ENCODE data around the gene GLI2. TPM values are rescaled to one million over a fixed set of nuclear protein-coding genes. Genes with fewer than 3 reads are reported as not detected.

The GLI2 gene
- total RNA-seq, 1 experiment from 2014 or later: 6.2 TPM

DNA sequence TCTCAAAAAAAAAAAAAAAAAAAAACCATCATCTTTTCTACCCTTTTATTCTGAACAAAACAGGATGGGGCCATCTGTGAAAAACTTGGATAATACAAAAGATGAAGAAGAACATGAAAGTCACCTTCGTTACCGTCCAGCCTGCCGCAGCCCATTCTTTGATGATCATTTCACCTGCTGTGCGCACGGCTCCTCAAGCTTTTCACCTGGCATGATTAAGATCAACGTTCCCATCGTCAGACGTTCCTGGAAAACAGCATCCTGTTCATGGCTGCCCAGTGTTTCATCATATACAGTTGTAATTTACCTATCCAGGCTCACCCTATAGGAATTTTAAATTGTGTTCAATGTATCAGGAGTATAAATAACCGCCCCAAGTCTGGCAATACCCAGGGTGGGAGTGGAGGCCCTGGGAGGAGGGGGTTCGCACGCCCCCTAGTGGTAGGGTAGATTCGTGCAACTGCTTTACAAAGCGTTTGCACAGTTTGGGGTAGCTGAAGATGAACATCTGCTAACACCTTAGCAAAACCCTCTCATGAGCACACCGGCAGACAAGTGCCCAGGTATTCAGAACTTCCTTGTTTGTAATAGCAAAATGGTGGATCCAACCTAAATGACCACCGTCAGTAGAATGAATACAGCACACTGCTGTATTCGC, 49.0 kb upstream of the GLI2 start:
- Histone ChIP-seq H3K4me3 (ENCODE audit: low read depth in 2 of 2, low read length in 2 of 2) (no peak overlapping the region), H3K36me3 (ENCODE audit: control insufficient read depth, insufficient read depth, low read length) (no peaks in the 10 kb centered on the region), H3K27ac (ENCODE audit: low read length) (no peak overlapping the region), H3K4me1 (ENCODE audit: control insufficient read depth, insufficient read depth, low read length) (no peaks in the 10 kb centered on the region), H3K27me3 (ENCODE audit: control insufficient read depth, insufficient read depth, low read length) (0 out of 2 replicates have a peak, but pooled peaks cover 2% of the 10 kb centered on the region), H3K9me3 (ENCODE audit: control insufficient read depth, insufficient read depth, low read depth, low read length) (no peaks in the 10 kb centered on the region)
- DNase-seq (ENCODE audit: low read depth, low spot score) (no peak), ATAC-seq (no peak)
- ChIA-PET POLR2A (no interaction called here), CTCF (no interaction called here)
- TF ChIP-seq, protein P1, sequence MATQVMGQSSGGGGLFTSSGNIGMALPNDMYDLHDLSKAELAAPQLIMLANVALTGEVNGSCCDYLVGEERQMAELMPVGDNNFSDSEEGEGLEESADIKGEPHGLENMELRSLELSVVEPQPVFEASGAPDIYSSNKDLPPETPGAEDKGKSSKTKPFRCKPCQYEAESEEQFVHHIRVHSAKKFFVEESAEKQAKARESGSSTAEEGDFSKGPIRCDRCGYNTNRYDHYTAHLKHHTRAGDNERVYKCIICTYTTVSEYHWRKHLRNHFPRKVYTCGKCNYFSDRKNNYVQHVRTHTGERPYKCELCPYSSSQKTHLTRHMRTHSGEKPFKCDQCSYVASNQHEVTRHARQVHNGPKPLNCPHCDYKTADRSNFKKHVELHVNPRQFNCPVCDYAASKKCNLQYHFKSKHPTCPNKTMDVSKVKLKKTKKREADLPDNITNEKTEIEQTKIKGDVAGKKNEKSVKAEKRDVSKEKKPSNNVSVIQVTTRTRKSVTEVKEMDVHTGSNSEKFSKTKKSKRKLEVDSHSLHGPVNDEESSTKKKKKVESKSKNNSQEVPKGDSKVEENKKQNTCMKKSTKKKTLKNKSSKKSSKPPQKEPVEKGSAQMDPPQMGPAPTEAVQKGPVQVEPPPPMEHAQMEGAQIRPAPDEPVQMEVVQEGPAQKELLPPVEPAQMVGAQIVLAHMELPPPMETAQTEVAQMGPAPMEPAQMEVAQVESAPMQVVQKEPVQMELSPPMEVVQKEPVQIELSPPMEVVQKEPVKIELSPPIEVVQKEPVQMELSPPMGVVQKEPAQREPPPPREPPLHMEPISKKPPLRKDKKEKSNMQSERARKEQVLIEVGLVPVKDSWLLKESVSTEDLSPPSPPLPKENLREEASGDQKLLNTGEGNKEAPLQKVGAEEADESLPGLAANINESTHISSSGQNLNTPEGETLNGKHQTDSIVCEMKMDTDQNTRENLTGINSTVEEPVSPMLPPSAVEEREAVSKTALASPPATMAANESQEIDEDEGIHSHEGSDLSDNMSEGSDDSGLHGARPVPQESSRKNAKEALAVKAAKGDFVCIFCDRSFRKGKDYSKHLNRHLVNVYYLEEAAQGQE (IDR thresholded peaks at IDR 0.05; ENCODE audit: insufficient read depth in 1 of 2, low read depth in 2 of 2, low read length in 1 of 2): no peak
- TF ChIP-seq SIN3A (IDR thresholded peaks at IDR 0.05; ENCODE audit: borderline replicate concordance, insufficient read depth, low read depth, low read length) (no peak), TCF7L2 (IDR thresholded peaks at IDR 0.05; ENCODE audit: low read depth, low read length) (no peak), POLR2AphosphoS5 (IDR thresholded peaks at IDR 0.05; ENCODE audit: low read depth, low read length) (no peak)
- TF ChIP-seq, protein P2, sequence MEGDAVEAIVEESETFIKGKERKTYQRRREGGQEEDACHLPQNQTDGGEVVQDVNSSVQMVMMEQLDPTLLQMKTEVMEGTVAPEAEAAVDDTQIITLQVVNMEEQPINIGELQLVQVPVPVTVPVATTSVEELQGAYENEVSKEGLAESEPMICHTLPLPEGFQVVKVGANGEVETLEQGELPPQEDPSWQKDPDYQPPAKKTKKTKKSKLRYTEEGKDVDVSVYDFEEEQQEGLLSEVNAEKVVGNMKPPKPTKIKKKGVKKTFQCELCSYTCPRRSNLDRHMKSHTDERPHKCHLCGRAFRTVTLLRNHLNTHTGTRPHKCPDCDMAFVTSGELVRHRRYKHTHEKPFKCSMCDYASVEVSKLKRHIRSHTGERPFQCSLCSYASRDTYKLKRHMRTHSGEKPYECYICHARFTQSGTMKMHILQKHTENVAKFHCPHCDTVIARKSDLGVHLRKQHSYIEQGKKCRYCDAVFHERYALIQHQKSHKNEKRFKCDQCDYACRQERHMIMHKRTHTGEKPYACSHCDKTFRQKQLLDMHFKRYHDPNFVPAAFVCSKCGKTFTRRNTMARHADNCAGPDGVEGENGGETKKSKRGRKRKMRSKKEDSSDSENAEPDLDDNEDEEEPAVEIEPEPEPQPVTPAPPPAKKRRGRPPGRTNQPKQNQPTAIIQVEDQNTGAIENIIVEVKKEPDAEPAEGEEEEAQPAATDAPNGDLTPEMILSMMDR (IDR thresholded peaks at IDR 0.05): peak; percentile 82
- no TSS peak for BruUV-seq (replicated peaks)
- in situ Hi-C loops (cut with HindIII; ENCODE audit: low pct_unique_long_range_greater_than_20kb, low sequenced_read_pairs): no loop called here
- intact Hi-C loops (cut with micrococcal nuclease; ENCODE audit: unreplicated experiment): no loop called here

DNA sequence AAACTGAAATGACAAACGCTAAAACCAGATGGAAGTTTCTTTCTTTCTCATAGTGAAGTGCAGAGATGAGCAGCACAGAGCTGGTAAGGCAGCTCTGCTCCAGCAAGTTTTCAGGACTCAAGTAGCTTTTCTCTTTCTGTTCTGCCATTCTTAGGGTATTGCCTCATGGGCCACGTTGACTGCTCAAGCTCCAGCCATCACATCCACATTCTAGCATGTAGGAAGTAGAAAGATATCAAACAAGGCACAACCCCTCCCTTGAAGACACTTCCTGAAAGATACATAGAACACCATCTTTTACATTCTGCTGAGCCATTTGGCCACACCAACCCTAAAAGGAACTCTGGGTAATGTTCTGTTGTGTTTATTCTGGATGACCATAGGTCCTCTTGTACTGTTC, 48.5 kb upstream of the GLI2 start:
- TF ChIP-seq, protein P2 (IDR thresholded peaks at IDR 0.05): no peak
- TF ChIP-seq, protein P1 (IDR thresholded peaks at IDR 0.05; ENCODE audit: insufficient read depth in 1 of 2, low read depth in 2 of 2, low read length in 1 of 2): no peak
- TF ChIP-seq TCF7L2 (IDR thresholded peaks at IDR 0.05; ENCODE audit: low read depth, low read length) (no peak), SIN3A (IDR thresholded peaks at IDR 0.05; ENCODE audit: borderline replicate concordance, insufficient read depth, low read depth, low read length) (no peak), POLR2AphosphoS5 (IDR thresholded peaks at IDR 0.05; ENCODE audit: low read depth, low read length) (no peak)
- Histone ChIP-seq H3K27me3 (ENCODE audit: control insufficient read depth, insufficient read depth, low read length) (0 out of 2 replicates have a peak, but pooled peaks cover 2% of the 10 kb centered on the region), H3K27ac (ENCODE audit: low read length) (no peak overlapping the region), H3K36me3 (ENCODE audit: control insufficient read depth, insufficient read depth, low read length) (no peaks in the 10 kb centered on the region), H3K4me3 (ENCODE audit: low read depth in 2 of 2, low read length in 2 of 2) (no peak overlapping the region), H3K4me1 (ENCODE audit: control insufficient read depth, insufficient read depth, low read length) (no peaks in the 10 kb centered on the region), H3K9me3 (ENCODE audit: control insufficient read depth, insufficient read depth, low read depth, low read length) (no peaks in the 10 kb centered on the region)
- DNase-seq (ENCODE audit: low read depth, low spot score) (no peak), ATAC-seq (no peak)
- CTCF ChIA-PET: no interaction called here
- BruUV-seq (replicated peaks): no TSS peak
- in situ Hi-C loops (cut with HindIII; ENCODE audit: low pct_unique_long_range_greater_than_20kb, low sequenced_read_pairs) (no loop called here), intact Hi-C loops (cut with micrococcal nuclease; ENCODE audit: unreplicated experiment) (no loop called here)
- POLR2A ChIA-PET: no interaction called here
